ENCODE results near the gene HSPA6.
A peak's percentile ranks its signal among the peaks of the same experiment; 100 is the strongest.
"Not testable (repeated sequence)": the region's sequence is repeated elsewhere in the genome, so short reads cannot be mapped to it uniquely, and the experiment has no call there.

HSPA6 gene

DNA sequence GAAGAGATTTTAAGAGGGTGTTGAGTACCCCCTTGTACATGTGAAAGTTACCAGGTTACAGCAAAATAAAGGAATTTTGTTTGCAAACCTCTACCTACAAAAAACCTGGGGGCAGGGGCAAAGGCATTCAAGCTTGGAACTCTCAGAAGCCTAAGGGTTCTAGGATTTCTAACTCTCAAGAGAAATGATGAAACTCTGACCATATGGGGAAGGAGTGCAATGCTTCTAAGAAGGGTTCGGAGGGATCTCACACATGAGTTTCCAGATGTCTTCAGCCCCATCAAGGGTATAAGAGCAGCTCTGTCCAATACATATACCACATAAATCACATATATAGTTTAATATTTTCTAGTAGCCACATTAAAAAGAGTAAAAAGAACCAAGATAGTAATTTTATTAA, 26.4 kb upstream of the HSPA6 start:
- no peak for ATAC-seq (replicated peaks)
- Mint-ChIP-seq H3K27ac (no peak overlapping the region), H3K4me3 (no peak overlapping the region), H3K36me3 (no peaks in the 10 kb centered on the region), H3K27me3 (peaks cover 22% of the 10 kb centered on the region in 2 donors), H3K4me1 (peaks cover 7 to 17% of the 10 kb centered on the region in 2 donors), H3K9me3 (no peaks in the 10 kb centered on the region)
- DNase-seq = no peak

- Mint-ChIP-seq H3K27ac (no peak overlapping the region), H3K4me3 (no peak overlapping the region), H3K27me3 (peaks cover 16 to 19% of the 10 kb centered on the region in 2 donors), H3K9me3 (no peaks in the 10 kb centered on the region), H3K36me3 (no peaks in the 10 kb centered on the region), H3K4me1 (peaks cover 7 to 17% of the 10 kb centered on the region in 2 donors)
- DNase-seq = no peak
- no peak for ATAC-seq (replicated peaks)
Measured at GRCh38 chr1:161498646-161499045, 25.7 kb upstream of the HSPA6 start.

DNA sequence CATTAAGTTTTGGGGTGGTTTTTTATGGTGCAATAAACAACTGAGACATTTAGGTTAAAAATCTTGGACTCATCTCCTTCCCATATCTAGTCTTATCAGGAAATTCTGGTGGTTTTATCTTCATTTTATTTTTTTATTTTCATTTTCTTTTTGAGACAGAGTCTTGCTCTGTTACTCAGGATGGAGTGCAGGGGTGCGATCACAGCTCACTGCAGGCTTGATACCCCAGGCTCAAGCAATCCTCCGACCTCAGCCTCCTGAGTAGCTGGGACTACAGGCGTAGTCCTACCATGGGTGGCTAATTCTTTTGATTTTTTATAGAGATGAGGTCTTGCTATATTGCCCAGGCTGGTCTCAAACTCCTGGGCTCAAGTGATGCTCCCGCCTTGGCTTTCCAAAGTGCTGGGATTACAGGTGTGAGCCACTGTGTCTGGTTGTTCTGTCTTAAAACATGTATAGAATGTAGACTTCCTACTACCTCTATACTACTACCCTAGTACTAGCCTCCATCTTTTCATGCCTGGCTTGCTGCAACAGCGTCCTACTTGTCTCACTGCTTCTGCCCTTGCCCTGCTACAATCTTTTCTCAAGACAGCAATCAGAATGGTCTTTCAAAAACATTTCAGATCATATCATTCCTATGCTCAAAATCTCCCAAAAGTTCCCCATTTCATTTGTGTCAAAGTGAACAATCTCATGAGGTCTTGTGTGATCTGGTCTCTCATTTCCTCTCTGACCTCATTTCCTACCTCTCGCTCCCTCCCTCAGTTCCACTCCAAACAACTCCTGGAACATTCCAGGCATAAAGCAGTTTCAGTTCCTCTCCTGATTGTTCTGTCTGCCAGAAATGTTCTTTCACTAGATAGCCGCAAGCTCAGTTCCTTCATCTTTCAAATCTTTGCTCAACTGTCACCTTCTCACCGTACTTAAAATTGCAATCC, 25.0 kb upstream of the HSPA6 start:
- DNase-seq = no peak
- peak overlapping the region; percentile 60 for H3K27ac Mint-ChIP-seq

DNA sequence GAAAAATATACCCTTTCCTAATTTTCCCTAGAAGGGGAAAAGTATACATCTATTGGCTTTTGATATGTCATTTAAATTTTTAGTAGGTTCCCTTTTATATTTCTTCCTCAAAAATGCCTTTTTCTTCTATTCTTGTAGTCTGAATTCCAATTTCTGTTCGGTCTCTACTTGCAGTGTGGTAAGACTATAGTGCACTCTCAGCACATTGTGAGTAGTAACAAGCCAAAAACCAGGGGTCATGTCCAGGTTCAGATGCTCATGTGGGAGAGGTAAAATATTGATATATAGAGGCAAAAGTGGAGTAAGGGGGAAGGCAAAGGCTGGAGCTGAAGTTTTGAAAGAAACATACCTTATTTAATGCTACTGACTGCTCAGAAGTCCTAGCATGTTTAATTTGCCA, 23.1 kb upstream of the HSPA6 start:
- H3K27me3 Mint-ChIP-seq = peaks cover 11 to 14% of the 10 kb centered on the region in 2 donors
- no peak for DNase-seq
- H3K9me3 Mint-ChIP-seq = peaks cover 0 to 1% of the 10 kb centered on the region in 2 donors
- ATAC-seq (replicated peaks) = no peak
- no peak overlapping the region for H3K27ac Mint-ChIP-seq
- H3K4me1 Mint-ChIP-seq = peaks cover 15 to 31% of the 10 kb centered on the region in 2 donors
- H3K36me3 Mint-ChIP-seq = no peaks in the 10 kb centered on the region
- H3K4me3 Mint-ChIP-seq = no peak overlapping the region

More for the DNA sequence above, 25.0 kb upstream of the HSPA6 start:
- Mint-ChIP-seq H3K27me3 (peaks cover 11 to 20% of the 10 kb centered on the region in 2 donors), H3K9me3 (no peaks in the 10 kb centered on the region), H3K4me3 (peak overlapping the region in 1 of 2 donors; percentile 12), H3K4me1 (peaks cover 7 to 17% of the 10 kb centered on the region in 2 donors), H3K36me3 (no peaks in the 10 kb centered on the region)
- ATAC-seq (replicated peaks) = peak; percentile 50 to 73

DNA sequence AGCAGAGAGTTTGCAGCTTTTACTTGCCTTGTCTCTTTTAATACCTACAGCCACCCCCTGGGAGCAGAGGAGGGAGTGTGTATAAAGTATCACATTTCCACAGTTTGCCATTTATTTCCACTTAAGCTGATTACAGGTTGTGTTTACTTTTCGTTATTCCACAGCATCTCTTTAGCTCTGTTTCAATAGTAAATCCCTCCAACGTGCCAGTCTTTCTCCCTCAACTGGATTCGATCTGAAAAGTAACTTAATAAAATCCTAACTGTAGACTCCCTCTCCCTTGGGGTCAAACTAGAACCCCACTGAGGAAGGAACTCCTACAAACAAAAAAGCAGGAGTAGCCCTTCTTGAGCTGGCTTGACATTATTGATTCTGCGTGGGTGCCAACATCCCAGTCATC, 22.2 kb upstream of the HSPA6 start:
- Mint-ChIP-seq H3K27me3 (peaks cover 7 to 10% of the 10 kb centered on the region in 2 donors), H3K9me3 (peaks cover 0 to 1% of the 10 kb centered on the region in 2 donors), H3K36me3 (no peaks in the 10 kb centered on the region), H3K4me3 (no peak overlapping the region), H3K27ac (no peak overlapping the region), H3K4me1 (peaks cover 22 to 40% of the 10 kb centered on the region in 2 donors)
- DNase-seq (no peak), ATAC-seq (replicated peaks) (no peak)

GRCh38 chr1:161502641-161503393, 21.5 kb upstream of the HSPA6 start:
- Mint-ChIP-seq H3K36me3 (no peaks in the 10 kb centered on the region), H3K4me1 (peaks cover 22 to 42% of the 10 kb centered on the region in 2 donors), H3K27ac (no peak overlapping the region), H3K27me3 (peaks cover 7% of the 10 kb centered on the region in 2 donors), H3K4me3 (no peak overlapping the region), H3K9me3 (peaks cover 0 to 1% of the 10 kb centered on the region in 2 donors)
- DNase-seq (no peak), ATAC-seq (replicated peaks) (no peak)

DNA sequence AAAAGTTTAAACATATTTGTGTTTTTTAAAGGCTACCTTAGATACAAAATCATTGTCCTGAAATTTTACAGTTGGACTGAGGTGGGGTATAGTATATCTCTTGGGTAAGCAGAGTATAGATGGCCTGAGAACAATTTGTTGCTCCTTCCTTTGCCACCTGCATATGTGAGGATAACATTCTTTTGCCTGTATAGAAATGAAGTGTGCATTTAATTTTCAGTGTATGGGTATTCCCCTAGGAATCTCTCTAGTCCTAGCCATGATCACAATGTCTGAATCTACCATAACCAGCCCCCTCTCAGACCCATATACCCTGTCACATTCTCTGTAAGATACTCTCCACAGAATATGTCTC, 21.0 kb upstream of the HSPA6 start:
- Mint-ChIP-seq H3K27me3 (peaks cover 7% of the 10 kb centered on the region in 2 donors), H3K36me3 (no peaks in the 10 kb centered on the region), H3K4me3 (no peak overlapping the region), H3K4me1 (peaks cover 22 to 42% of the 10 kb centered on the region in 2 donors), H3K27ac (no peak overlapping the region), H3K9me3 (peaks cover 0 to 1% of the 10 kb centered on the region in 2 donors)
- DNase-seq (no peak), ATAC-seq (replicated peaks) (no peak)

GRCh38 chr1:161505686-161506085, 18.7 kb upstream of the HSPA6 start:
- H3K9me3 Mint-ChIP-seq = peaks cover 0 to 1% of the 10 kb centered on the region in 2 donors
- ATAC-seq (replicated peaks) = peak in 1 of 2 donors; percentile 6
- DNase-seq = no peak
- peak overlapping the region in 1 of 2 donors; percentile 37 for H3K4me3 Mint-ChIP-seq
- H3K27me3 Mint-ChIP-seq = peaks cover 0 to 4% of the 10 kb centered on the region in 2 donors
- peaks cover 15 to 26% of the 10 kb centered on the region in 2 donors for H3K4me1 Mint-ChIP-seq
- no peaks in the 10 kb centered on the region for H3K36me3 Mint-ChIP-seq
- H3K27ac Mint-ChIP-seq = no peak overlapping the region

DNA sequence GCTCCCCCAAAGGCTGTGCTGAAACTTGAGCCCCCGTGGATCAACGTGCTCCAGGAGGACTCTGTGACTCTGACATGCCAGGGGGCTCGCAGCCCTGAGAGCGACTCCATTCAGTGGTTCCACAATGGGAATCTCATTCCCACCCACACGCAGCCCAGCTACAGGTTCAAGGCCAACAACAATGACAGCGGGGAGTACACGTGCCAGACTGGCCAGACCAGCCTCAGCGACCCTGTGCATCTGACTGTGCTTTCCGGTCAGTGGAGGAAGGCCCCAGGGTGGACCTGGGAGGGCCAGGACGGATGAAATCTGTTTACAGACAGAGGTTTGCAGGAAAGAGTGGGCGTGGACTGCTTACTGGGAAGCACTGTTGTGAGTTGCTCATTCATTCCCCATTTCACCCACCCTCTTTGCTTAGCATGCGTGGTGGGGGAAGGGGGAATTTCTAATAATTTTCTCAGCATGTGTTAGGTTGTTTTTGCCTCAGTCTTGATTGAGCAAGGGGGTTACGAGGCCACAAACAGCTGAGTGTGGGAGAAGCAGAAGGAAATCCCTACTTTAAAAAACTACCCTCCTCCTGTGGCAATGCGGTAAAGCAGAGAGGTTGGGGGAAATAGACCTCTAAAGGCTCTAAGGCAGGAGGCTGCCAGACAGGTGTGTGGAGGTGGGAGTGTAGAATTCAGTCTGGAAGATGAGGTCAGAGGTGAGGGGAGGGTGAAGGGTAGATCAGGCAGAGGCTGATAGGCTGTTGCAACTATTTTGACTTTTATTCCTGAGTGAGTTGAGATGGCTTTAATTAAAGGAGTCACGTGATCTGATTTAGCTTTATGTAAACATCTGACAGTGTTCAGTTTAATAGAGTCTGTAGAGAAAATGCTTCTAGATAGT, 17.8 kb upstream of the HSPA6 start:
- Mint-ChIP-seq H3K27ac (peak overlapping the region; percentile 25), H3K27me3 (peaks cover 0 to 5% of the 10 kb centered on the region in 2 donors), H3K9me3 (peaks cover 0 to 1% of the 10 kb centered on the region in 2 donors), H3K36me3 (no peaks in the 10 kb centered on the region), H3K4me1 (peaks cover 15 to 26% of the 10 kb centered on the region in 2 donors), H3K4me3 (peak overlapping the region in 1 of 2 donors; percentile 22)
- DNase-seq (no peak), ATAC-seq (replicated peaks) (peak; percentile 54 to 55)

GRCh38 chr1:161510477-161510876, 13.9 kb upstream of the HSPA6 start:
- ATAC-seq (replicated peaks) (no peak), DNase-seq (no peak)
- peaks cover 0 to 5% of the 10 kb centered on the region in 2 donors for H3K27me3 Mint-ChIP-seq
- H3K4me1 Mint-ChIP-seq = peaks cover 13 to 19% of the 10 kb centered on the region in 2 donors
- no peak overlapping the region for H3K4me3 Mint-ChIP-seq
- H3K27ac Mint-ChIP-seq = no peak overlapping the region
- no peaks in the 10 kb centered on the region for H3K9me3 Mint-ChIP-seq
- no peaks in the 10 kb centered on the region for H3K36me3 Mint-ChIP-seq

DNA sequence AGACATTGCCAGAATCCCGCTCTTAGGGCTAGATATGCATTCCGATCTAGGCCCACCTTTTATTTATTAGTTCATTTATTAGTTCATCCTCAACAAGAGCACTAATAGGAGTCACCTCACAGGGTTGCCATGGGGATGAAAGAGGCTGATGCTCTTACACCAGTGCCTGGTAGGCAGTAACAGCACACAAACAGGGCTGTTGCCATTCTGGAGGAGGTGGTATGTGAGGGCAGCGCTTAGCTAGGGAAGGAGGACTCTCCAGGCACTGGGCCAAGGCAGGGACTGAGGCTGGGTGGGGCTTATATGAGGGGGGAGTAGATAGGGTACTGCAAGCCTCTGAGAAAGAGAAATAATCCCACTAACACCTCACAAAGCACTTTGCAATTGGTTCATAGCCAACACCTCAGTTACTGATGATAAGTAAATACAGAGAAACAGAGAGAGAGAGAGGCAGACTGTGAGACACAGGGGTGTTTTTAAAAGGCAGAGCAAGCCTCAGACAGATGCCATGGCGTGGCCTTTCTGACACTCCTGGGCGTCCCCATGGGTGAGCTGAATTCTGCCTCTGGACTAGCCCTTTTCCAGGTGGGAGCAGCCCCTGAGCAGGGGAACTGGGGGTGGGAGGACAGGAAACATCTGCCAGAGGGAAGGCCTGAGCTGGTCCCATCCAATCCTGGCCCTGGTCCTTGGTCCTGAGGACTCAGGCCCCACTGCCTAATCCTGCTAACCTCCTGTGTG, 13.2 kb upstream of the HSPA6 start:
- Mint-ChIP-seq H3K9me3 (no peaks in the 10 kb centered on the region), H3K27me3 (peaks cover 0 to 5% of the 10 kb centered on the region in 2 donors), H3K4me3 (no peak overlapping the region), H3K36me3 (no peaks in the 10 kb centered on the region), H3K27ac (no peak overlapping the region), H3K4me1 (peaks cover 8 to 12% of the 10 kb centered on the region in 2 donors)
- DNase-seq (no peak), ATAC-seq (replicated peaks) (no peak)

GRCh38 chr1:161511756-161512060, 12.6 kb upstream of the HSPA6 start:
- Mint-ChIP-seq H3K9me3 (no peaks in the 10 kb centered on the region), H3K27me3 (peaks cover 0 to 5% of the 10 kb centered on the region in 2 donors), H3K4me3 (no peak overlapping the region), H3K36me3 (no peaks in the 10 kb centered on the region), H3K27ac (peak overlapping the region; percentile 51), H3K4me1 (peaks cover 2 to 7% of the 10 kb centered on the region in 2 donors)
- DNase-seq = no peak
- ATAC-seq (replicated peaks) = no peak

DNA sequence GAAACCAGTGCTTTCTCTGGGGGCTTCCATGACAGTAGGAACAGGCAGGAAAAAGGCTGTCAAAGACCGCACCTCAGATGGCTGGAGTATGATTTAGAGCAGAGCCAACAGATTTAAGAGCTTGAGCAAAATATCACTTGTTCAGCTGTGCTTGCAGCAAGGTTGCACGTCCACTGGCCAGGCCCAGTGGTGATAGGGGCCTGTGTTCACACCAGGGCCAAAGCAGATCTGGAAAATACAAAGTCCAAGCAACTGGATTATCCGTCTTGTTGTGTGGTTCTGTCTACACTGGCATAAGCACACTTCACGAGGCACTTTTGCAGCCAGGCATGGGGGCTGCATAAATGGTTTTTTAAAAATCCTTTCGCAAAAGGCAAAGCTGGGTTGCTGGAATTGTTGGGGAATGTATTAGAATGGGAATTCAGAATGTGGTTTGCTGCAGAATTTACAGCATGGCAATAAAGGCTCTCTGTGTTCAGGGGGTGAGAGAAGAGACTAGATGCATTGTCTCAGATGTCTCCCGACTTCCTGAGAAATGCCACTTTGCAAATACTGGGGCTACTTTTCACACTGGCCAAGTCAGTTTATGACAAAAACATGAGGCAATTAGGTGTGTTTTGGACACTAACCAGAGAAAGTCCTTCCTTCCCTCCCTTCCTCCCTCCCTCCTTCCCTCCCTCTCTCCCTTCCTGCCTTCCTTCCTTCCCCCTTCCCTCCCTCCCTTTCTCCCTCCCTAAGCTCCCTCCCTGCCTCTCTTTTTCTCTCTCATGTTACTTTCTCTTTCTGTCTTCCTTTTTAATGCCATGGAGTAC, 11.5 kb upstream of the HSPA6 start:
- H3K4me3 Mint-ChIP-seq; H3K27ac Mint-ChIP-seq; DNase-seq; H3K9me3 Mint-ChIP-seq; H3K36me3 Mint-ChIP-seq; ATAC-seq (replicated peaks); H3K27me3 Mint-ChIP-seq; H3K4me1 Mint-ChIP-seq: not testable (repeated sequence)
